IMR-90 (cell line): ENCODE data around the gene SCTR. TPM values are rescaled to one million over a fixed set of nuclear protein-coding genes. Genes with fewer than 3 reads are reported as not detected.

Experiments used
- ATAC-seq: fragments of 200-7000 bp; cut with Tn5 transposase; 2 replicates; pipeline ENCODE4 v1.9.1; 2020; ENCODE audit warnings: low read depth, mild to moderate bottlenecking, moderate library complexity
- BruUV-seq: library from RNA; stranded (reverse); fragments of 400-500 nt; replicated peaks from 2 replicates; lab custom pipeline; 2021; lab: Mats Ljungman, UMichigan
- CTCF ChIA-PET: fragments of 300-600 bp; formaldehyde crosslinking; extraction: SDS; loops from one replicate; lab custom pipeline; 2021; ENCODE audit warnings: antibody characterized with exemption; lab: Yijun Ruan, JAX
- POLR2A ChIA-PET: fragments of 300-600 bp; sonication (Branson Sonifier 250); formaldehyde crosslinking; loops from one replicate; lab custom pipeline; 2022; ENCODE audit warnings: antibody characterized with exemption; ENCODE audit not compliant: unreplicated experiment; lab: Charles Lee
- DNase-seq: peaks from one replicate; pipeline ENCODE4 v3.0.0; 2013
- H2AFZ ChIP-seq: replicated peaks from 2 replicates; pipeline ENCODE3; 2013; ENCODE audit warnings: low read length, mild to moderate bottlenecking; ENCODE audit not compliant: poor library complexity
- H2AK5ac ChIP-seq: 2 replicates; pipeline ENCODE4 v1.6.1; 2013; ENCODE audit warnings: low read depth, low read length, inconsistent platforms
- H2AK9ac ChIP-seq: replicated peaks from 2 replicates; pipeline ENCODE3; 2013; ENCODE audit warnings: mild to moderate bottlenecking, low read depth, low read length, moderate library complexity; ENCODE audit not compliant: poor library complexity
- H2BK120ac ChIP-seq: 2 replicates; pipeline ENCODE4 v1.6.1; 2013; ENCODE audit warnings: low read depth, low read length, inconsistent platforms
- H2BK15ac ChIP-seq: 3 replicates; pipeline ENCODE4 v1.6.1; 2013; ENCODE audit warnings: low read depth, low read length, inconsistent platforms
- H2BK20ac ChIP-seq: 2 replicates; pipeline ENCODE4 v1.6.1; 2013; ENCODE audit warnings: low read depth, mild to moderate bottlenecking, inconsistent platforms, low read length, moderate library complexity
- H2BK5ac ChIP-seq: 2 replicates; pipeline ENCODE4 v1.6.1; 2013; ENCODE audit warnings: mild to moderate bottlenecking, low read depth, low read length, inconsistent platforms; ENCODE audit not compliant: poor library complexity, severe bottlenecking
- H3K14ac ChIP-seq: replicated peaks from 2 replicates; pipeline ENCODE4 v1.6.1; 2013; ENCODE audit warnings: low read depth, low read length, inconsistent platforms
- H3K18ac ChIP-seq: 2 replicates; pipeline ENCODE4 v1.6.1; 2013; ENCODE audit warnings: low read depth, low read length, control low read depth
- H3K23ac ChIP-seq: 2 replicates; pipeline ENCODE4 v1.6.1; 2013; ENCODE audit warnings: low read depth, low read length, inconsistent platforms
- H3K27ac ChIP-seq: 2 replicates; pipeline ENCODE4 v1.5.1; 2013; ENCODE audit warnings: mild to moderate bottlenecking, control low read depth, low read length; ENCODE audit not compliant: insufficient read depth
- H3K27me3 ChIP-seq: 2 replicates; pipeline ENCODE4 v1.6.1; 2013; ENCODE audit warnings: low read length; ENCODE audit not compliant: control insufficient read depth, insufficient read depth
- H3K36me3 ChIP-seq: 2 replicates; pipeline ENCODE4 v1.6.1; 2013; ENCODE audit warnings: low read length, mixed read lengths; ENCODE audit not compliant: control insufficient read depth, insufficient read depth
- H3K4ac ChIP-seq: 2 replicates; pipeline ENCODE4 v1.6.1; 2013; ENCODE audit warnings: low read depth, low read length, inconsistent platforms
- H3K4me1 ChIP-seq: 2 replicates; pipeline ENCODE4 v1.6.1; 2013; ENCODE audit warnings: low read length, mixed read lengths; ENCODE audit not compliant: control insufficient read depth, insufficient read depth
- H3K4me2 ChIP-seq: 2 replicates; pipeline ENCODE4 v1.6.1; 2013; ENCODE audit warnings: low read depth, mild to moderate bottlenecking, control low read depth, low read length, moderate library complexity
- H3K4me3 ChIP-seq: 2 replicates; pipeline ENCODE4 v1.5.1; 2013; ENCODE audit warnings: low read depth, mild to moderate bottlenecking, control low read depth, low read length, moderate library complexity; ENCODE audit not compliant: insufficient read depth
- H3K56ac ChIP-seq: 2 replicates; pipeline ENCODE4 v1.6.1; 2013; ENCODE audit warnings: low read length, inconsistent platforms; ENCODE audit not compliant: insufficient read depth; ENCODE audit errors: extremely low read depth
- H3K79me1 ChIP-seq, 2 experiments: 2 replicates each; pipeline ENCODE4 v1.6.1; 2013; ENCODE audit warnings: low read length in 2 of 2, inconsistent platforms in 1 of 2, low read depth in 1 of 2
- H3K9ac ChIP-seq: 2 replicates; pipeline ENCODE4 v1.6.1; 2013; ENCODE audit warnings: low read depth, low read length, control low read depth
- H3K9me1 ChIP-seq: 2 replicates; pipeline ENCODE4 v1.6.1; 2013; ENCODE audit warnings: low read length, inconsistent platforms; ENCODE audit not compliant: insufficient read depth
- H3K9me3 ChIP-seq: 2 replicates; pipeline ENCODE4 v1.6.1; 2013; ENCODE audit warnings: low read length; ENCODE audit not compliant: control insufficient read depth, insufficient read depth
- H4K20me1 ChIP-seq: 2 replicates; pipeline ENCODE4 v1.6.1; 2013; ENCODE audit warnings: low read length, inconsistent platforms; ENCODE audit not compliant: insufficient read depth
- H4K5ac ChIP-seq: 2 replicates; pipeline ENCODE4 v1.6.1; 2013; ENCODE audit warnings: mild to moderate bottlenecking, low read depth, low read length, control low read depth
- H4K8ac ChIP-seq, 2 experiments: 2 replicates each; pipeline ENCODE4 v1.6.1; 2013; ENCODE audit warnings: low read depth in 2 of 2, low read length in 2 of 2, control low read depth in 1 of 2, inconsistent platforms in 1 of 2
- H4K91ac ChIP-seq: 2 replicates; pipeline ENCODE4 v1.6.1; 2013; ENCODE audit warnings: low read depth, low read length, inconsistent platforms; ENCODE audit not compliant: insufficient read depth
- BHLHE40 ChIP-seq: fragments of 150-350 bp; IDR thresholded peaks from 2 replicates; pipeline ENCODE4 v1.6.1; 2016; ENCODE audit warnings: mild to moderate bottlenecking, low read depth, low read length
- CEBPB ChIP-seq: IDR thresholded peaks from 2 replicates; pipeline ENCODE4 v1.6.1; 2012; ENCODE audit warnings: low read depth, low read length, improper control_type of control experiment
- CHD1 ChIP-seq: IDR thresholded peaks from 2 replicates; pipeline ENCODE4 v1.6.1; 2012; ENCODE audit warnings: low read depth, low read length, improper control_type of control experiment
- CTCF ChIP-seq: conservative IDR thresholded peaks from 2 replicates; pipeline ENCODE4 v1.5.1; 2012; ENCODE audit warnings: mild to moderate bottlenecking, low read depth, low read length, improper control_type of control experiment
- FOS ChIP-seq: fragments of 150-350 bp; IDR thresholded peaks from 2 replicates; pipeline ENCODE4 v1.6.1; 2016; ENCODE audit warnings: low read depth, low read length
- MAFK ChIP-seq: IDR thresholded peaks from 2 replicates; pipeline ENCODE4 v1.6.1; 2012; ENCODE audit warnings: low read depth, low read length, improper control_type of control experiment
- MAZ ChIP-seq: IDR thresholded peaks from 2 replicates; pipeline ENCODE4 v1.6.1; 2012; ENCODE audit warnings: low read depth, mild to moderate bottlenecking, low read length, improper control_type of control experiment, moderate library complexity, borderline replicate concordance
- MXI1 ChIP-seq: IDR thresholded peaks from 2 replicates; pipeline ENCODE4 v1.6.1; 2012; ENCODE audit warnings: low read depth, mild to moderate bottlenecking, low read length, moderate library complexity, borderline replicate concordance
- NFE2L2 ChIP-seq: fragments of 150-350 bp; IDR thresholded peaks from 2 replicates; pipeline ENCODE4 v1.6.1; 2016; ENCODE audit warnings: low read depth, mild to moderate bottlenecking, low read length
- POLR2A ChIP-seq: IDR thresholded peaks from 2 replicates; pipeline ENCODE4 v1.6.1; 2012; ENCODE audit warnings: mild to moderate bottlenecking, low read depth, low read length
- RAD21 ChIP-seq: IDR thresholded peaks from 2 replicates; pipeline ENCODE4 v1.6.1; 2012; ENCODE audit warnings: low read length, improper control_type of control experiment
- RCOR1 ChIP-seq: IDR thresholded peaks from 2 replicates; pipeline ENCODE4 v1.6.1; 2012; ENCODE audit warnings: mild to moderate bottlenecking, low read length, improper control_type of control experiment; ENCODE audit not compliant: insufficient replicate concordance
- RFX5 ChIP-seq: IDR thresholded peaks from 2 replicates; pipeline ENCODE4 v1.8.0; 2012; ENCODE audit warnings: low read depth, mild to moderate bottlenecking, low read length, moderate library complexity
- SMC3 ChIP-seq: fragments of 150-350 bp; IDR thresholded peaks from 2 replicates; pipeline ENCODE4 v1.6.1; 2016; ENCODE audit warnings: low read depth, mild to moderate bottlenecking, antibody characterized with exemption, low read length, moderate library complexity
- USF2 ChIP-seq: fragments of 150-350 bp; IDR thresholded peaks from 2 replicates; pipeline ENCODE4 v1.6.1; 2017; ENCODE audit warnings: mild to moderate bottlenecking, antibody characterized with exemption, low read length, low read depth
- WGBS, 2 experiments: methylation state at CpG; one replicate each; pipeline versions ENCODE4 v1.1.5 to v1.1.7; 2013; ENCODE audit warnings: missing lambda C conversion rate in 2 of 2; ENCODE audit not compliant: insufficient read length in 1 of 2; ENCODE audit errors: extremely low coverage in 2 of 2; 5-methylcytosine and 5-hydroxymethylcytosine counted together
- dilution Hi-C: fragments of 300-500 bp; cut with HindIII; formaldehyde crosslinking; loops from one replicate; pipeline ENCODE4 v1.14.3; 2018; ENCODE audit warnings: low sequenced_read_pairs; ENCODE audit not compliant: unreplicated experiment
- in situ Hi-C: fragments of 300-500 bp; cut with MboI; formaldehyde crosslinking; loops from 3 replicates; pipeline ENCODE4 v1.14.3; 2019; ENCODE audit warnings: low sequenced_read_pairs, inconsistent platforms, mixed read lengths
- intact Hi-C: fragments of 100-400 bp; cut with micrococcal nuclease; formaldehyde crosslinking; loops from 2 replicates; pipeline ENCODE4 v1.10.0; 2022
- polyA plus RNA-seq, 3 experiments: library from polyadenylated mRNA; depleted of rRNA; stranded (reverse); fragments of >200 nt; gene quantifications; 2 replicates each; pipeline ENCODE4 v1.2.3, GENCODE V29; 2012; ENCODE audit warnings: low replicate concordance in 1 of 3
- total RNA-seq: library from RNA; depleted of rRNA; stranded (reverse); fragments of >200 nt; gene quantifications from 2 replicates; pipeline ENCODE4 v1.2.3, GENCODE V29; 2012
- TF ChIP-seq, protein P1 (sequence below): fragments of 150-350 bp; IDR thresholded peaks from 2 replicates; pipeline ENCODE4 v1.6.1; 2016; ENCODE audit warnings: low read depth, mild to moderate bottlenecking, low read length, moderate library complexity, borderline replicate concordance

Gene SCTR
- total and polyA plus RNA-seq, 2 of the 4 experiments (the other 2 are of a cell fraction), result not detected

DNA sequence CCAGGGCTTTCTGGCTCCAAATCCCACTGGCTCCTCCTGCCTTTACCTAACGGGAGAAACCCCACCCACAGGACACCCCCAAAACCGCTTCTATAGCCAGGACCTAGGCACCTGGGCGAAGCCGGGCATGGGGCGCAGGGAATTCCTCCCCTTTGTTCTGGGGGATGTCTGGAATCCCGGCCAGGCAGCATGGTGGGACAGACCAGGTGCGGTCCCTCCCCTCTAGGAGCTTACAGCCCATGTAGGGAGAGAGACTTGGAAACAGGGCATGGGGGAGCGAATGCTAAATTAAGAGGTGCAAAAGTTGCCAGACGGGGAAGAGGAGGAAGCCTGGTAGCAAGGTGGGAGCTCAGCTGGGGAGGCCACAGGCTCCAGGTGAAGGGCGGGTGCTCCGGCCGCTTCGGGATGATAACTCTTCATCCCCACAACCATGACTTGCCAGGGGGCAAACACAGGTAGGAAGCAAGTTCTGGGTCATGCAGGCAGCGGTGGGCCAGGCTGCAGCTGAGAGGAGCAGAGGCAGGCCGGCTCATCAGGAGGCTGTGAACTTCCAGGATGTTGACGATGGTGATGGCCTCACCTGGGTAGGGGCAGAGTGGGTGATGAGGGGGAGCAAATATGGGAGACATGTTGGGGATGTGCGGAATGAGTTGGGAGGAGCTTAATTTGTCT is 91.3 kb downstream of the SCTR start:
- in situ Hi-C loops, result no loop called here
- ATAC-seq, result no peak
- Histone ChIP-seq H3K4ac (no peak overlapping the region), H3K56ac (no peak overlapping the region), H2BK5ac (no peak overlapping the region), H2BK20ac (no peak overlapping the region), H3K4me1 (peaks cover 3% of the 10 kb centered on the region; the same call in 1 of the 2 replicates), H3K79me1 (no peaks in the 10 kb centered on the region), H4K8ac (no peak overlapping the region), H3K4me3 (no peak overlapping the region), H2BK120ac (no peak overlapping the region), H3K27ac (no peak overlapping the region), H4K5ac (no peak overlapping the region), H3K4me2 (no peak overlapping the region), H3K36me3 (no peaks in the 10 kb centered on the region), H4K20me1 (no peaks in the 10 kb centered on the region), H3K9ac (no peak overlapping the region), H3K14ac (no peak overlapping the region), H2AK5ac (no peak overlapping the region), H2AK9ac (no peak overlapping the region), H3K27me3 (peaks cover 58% of the 10 kb centered on the region), H2AFZ (no peak overlapping the region), H3K23ac (no peak overlapping the region), H3K9me1 (no peaks in the 10 kb centered on the region), H3K9me3 (no peaks in the 10 kb centered on the region; the same call in 1 of the 2 replicates), H4K91ac (no peak overlapping the region), H3K18ac (no peak overlapping the region), H2BK15ac (no peak overlapping the region)
- dilution Hi-C loops, result no loop called here
- WGBS, 2 experiments, result no CpG with 5 or more reads among the region's 17 CpGs
- BruUV-seq, result no TSS peak
- ChIA-PET CTCF (no interaction called here), POLR2A (no interaction called here)
- intact Hi-C loops, result no loop called here
- no peak for DNase-seq
- no peak for TF ChIP-seq RCOR1
- TF ChIP-seq POLR2A, result no peak
- TF ChIP-seq SMC3, result no peak
- TF ChIP-seq, protein P1, sequence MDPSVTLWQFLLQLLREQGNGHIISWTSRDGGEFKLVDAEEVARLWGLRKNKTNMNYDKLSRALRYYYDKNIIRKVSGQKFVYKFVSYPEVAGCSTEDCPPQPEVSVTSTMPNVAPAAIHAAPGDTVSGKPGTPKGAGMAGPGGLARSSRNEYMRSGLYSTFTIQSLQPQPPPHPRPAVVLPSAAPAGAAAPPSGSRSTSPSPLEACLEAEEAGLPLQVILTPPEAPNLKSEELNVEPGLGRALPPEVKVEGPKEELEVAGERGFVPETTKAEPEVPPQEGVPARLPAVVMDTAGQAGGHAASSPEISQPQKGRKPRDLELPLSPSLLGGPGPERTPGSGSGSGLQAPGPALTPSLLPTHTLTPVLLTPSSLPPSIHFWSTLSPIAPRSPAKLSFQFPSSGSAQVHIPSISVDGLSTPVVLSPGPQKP, result no peak
- no peak for TF ChIP-seq CTCF
- no peak for TF ChIP-seq MAFK
- TF ChIP-seq MAZ, result no peak
- TF ChIP-seq FOS, result no peak
- no peak for TF ChIP-seq BHLHE40
- no peak for TF ChIP-seq NFE2L2
- no peak for TF ChIP-seq USF2
- no peak for TF ChIP-seq RAD21
- no peak for TF ChIP-seq CHD1
- no peak for TF ChIP-seq CEBPB
- no peak for TF ChIP-seq MXI1
- TF ChIP-seq RFX5, result no peak
